Large intestine (tissue), 3 donors: ENCODE data around the gene SPHK1. TPM values are rescaled to one million over a fixed set of nuclear protein-coding genes. Genes with fewer than 3 reads are reported as not detected.
A peak's percentile ranks its signal among the peaks of the same experiment; 100 is the strongest.

Source experiments
- DNase-seq, 2 donors: peaks; one replicate each; pipeline versions ENCODE4 v3.0.0 to v3.0.0-alpha.2; 2013
- H3K27ac ChIP-seq: one replicate; pipeline ENCODE4 v1.5.1; 2013; ENCODE audit warnings: low read length
- H3K27me3 ChIP-seq: 2 replicates; pipeline ENCODE4 v1.6.1; 2013; ENCODE audit warnings: low read length; ENCODE audit not compliant: control insufficient read depth, insufficient read depth
- H3K36me3 ChIP-seq: 2 replicates; pipeline ENCODE4 v1.6.1; 2013; ENCODE audit warnings: low read length; ENCODE audit not compliant: control insufficient read depth, insufficient read depth
- H3K4me1 ChIP-seq: one replicate; pipeline ENCODE4 v1.6.1; 2013; ENCODE audit warnings: low read length; ENCODE audit not compliant: control insufficient read depth, insufficient read depth
- H3K4me3 ChIP-seq: one replicate; pipeline ENCODE4 v1.5.1; 2013; ENCODE audit warnings: low read length
- H3K9me3 ChIP-seq: one replicate; pipeline ENCODE4 v1.6.1; 2013; ENCODE audit warnings: mild to moderate bottlenecking, low read depth, low read length, moderate library complexity; ENCODE audit not compliant: control insufficient read depth
- WGBS: methylation state at CpG from one replicate; pipeline ENCODE4 v1.1.5; 2013; ENCODE audit warnings: low lambda C conversion rate; ENCODE audit not compliant: insufficient coverage; 5-methylcytosine and 5-hydroxymethylcytosine counted together
- polyA plus RNA-seq: library from polyadenylated mRNA; unstranded; fragments of 120-200 nt; gene quantifications from one replicate; pipeline ENCODE4 v1.2.1, GENCODE V29; 2013

The SPHK1 gene
- polyA plus RNA-seq, 1 donor = 3.1 TPM

DNA sequence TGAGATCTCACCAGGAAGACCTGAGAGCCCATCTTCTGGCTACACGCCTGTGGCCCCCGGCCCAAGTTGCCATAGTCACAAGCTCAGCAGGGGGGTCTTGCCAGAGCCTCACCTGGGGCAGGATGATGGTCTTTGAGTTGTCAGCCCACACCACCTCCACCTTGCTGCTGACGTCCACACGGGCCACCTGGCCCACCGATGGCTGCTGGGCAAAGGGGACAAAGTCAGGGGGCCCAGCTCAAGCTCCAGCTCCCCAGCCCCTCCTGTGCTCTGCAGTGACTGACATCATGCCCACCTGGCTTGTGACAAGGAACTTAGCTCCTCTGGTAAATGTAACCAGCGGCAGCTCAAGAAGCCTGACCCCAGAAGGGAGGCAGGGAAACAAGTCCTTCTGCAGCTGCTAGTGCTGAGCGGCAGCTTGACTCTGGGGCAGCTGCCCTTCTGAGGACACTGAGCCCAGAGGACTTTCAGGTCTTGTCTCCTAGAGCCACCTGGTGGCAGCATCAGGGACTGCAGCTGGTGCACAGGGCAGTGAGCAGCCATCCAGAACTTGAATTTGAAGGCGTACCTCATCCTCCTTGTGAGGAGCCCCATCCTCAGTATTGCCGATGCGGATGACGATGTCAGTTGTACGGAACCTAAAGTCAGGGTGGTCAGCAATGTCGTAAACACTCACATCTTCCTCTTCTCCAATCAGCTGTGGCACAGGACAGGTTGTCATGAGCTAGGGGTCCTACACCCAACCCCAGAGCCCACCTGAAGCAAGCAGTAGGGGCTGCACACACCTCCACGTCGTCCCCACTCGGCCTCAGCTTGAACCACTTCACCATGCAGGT is 13.5 kb downstream of the SPHK1 start:
- H3K4me1 ChIP-seq = no peaks in the 10 kb centered on the region
- H3K4me3 ChIP-seq = no peak overlapping the region
- H3K27ac ChIP-seq = no peak overlapping the region
- H3K9me3 ChIP-seq = no peaks in the 10 kb centered on the region
- no CpG with 5 or more reads among the region's 16 CpGs for WGBS
- peak; percentile 58 to 76 for DNase-seq
- peaks cover 84% of the 10 kb centered on the region for H3K36me3 ChIP-seq
- H3K27me3 ChIP-seq = no peaks in the 10 kb centered on the region

DNA sequence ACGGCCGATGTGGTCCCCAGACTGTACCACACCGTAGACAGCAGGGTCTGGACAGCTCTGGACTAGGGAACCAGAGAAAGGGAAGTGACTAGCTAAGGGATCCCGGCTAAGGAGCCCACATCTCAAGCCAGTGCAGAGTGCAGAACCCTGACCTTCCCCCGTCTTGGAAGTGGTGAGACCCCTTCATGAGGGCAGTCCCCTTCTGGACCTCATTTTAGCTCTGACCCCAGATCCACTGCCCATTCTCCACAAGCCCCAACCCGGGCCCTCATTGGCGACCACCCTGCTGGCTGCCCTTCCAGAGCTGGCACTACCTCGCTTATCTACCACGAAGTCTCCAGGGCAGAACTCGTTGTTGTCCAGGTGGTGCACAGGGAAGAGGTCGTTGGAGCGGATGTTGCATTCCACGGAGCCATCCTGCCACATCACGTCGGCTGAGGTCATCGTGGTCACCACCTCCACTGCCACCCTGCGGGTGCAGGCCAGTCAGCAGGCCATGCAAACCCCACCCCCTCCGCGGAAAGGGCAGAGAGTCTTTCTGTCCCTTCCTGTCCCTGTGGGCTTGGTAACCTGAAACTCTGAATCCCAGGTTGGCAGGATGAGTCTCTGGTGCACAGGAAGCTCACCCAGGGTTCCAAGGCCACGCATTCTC is 14.2 kb downstream of the SPHK1 start:
- Histone ChIP-seq H3K27ac (no peak overlapping the region), H3K27me3 (no peaks in the 10 kb centered on the region), H3K4me3 (no peak overlapping the region), H3K4me1 (no peaks in the 10 kb centered on the region), H3K36me3 (peaks cover 87% of the 10 kb centered on the region), H3K9me3 (no peaks in the 10 kb centered on the region)
- WGBS = no CpG with 5 or more reads among the region's 20 CpGs
- DNase-seq = no peak

DNA sequence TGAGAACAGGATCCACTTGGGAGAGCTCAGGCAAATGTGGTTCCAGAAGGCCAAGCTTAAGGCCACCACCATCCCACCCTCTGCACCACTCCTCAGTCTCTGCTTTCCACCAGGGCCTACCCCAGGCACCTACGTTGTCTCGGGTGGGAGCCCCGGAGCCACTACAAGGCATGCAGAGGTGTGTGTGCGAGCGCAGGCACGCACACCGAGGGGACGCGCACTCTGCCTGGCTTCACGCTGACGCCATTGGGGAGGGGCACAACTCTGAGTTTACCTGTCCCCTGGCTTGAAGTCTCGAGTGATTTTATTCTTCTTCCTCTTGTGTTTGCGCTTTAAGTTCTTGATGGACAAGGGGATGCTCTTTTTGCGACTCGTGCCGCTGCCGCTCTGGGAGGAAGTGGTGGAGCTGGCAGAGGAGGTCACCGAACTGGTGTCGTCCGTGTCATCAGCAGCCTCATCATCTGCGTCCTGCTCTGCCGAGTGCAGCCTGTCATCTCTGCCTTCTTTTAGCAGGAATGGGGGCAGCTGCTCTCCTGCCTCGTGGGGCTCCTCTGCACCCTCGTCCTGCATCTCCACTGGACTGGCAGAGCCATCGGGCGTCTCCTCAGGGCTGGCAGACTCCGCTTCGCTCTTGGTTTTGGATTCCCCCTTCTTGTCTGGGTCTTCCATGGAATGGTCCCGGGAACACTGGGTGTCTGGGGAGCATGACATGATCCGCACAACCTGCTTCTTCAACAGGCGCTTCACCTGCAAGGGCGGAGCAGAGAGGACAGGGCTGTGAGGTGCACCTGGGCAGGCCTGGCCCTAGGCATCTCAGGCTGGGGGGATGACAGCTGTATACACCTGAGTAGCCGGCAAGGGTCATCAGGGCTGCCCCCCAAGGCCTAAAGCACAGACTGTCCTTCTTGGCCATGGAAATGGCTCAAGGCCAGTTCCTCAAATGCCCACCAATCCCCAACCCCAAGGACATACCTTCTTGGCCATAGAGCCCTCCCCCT is 15.1 kb downstream of the SPHK1 start:
- H3K27me3 ChIP-seq = no peaks in the 10 kb centered on the region
- H3K4me3 ChIP-seq = no peak overlapping the region
- no peak overlapping the region for H3K27ac ChIP-seq
- no peak for DNase-seq
- H3K4me1 ChIP-seq = no peaks in the 10 kb centered on the region
- H3K36me3 ChIP-seq = peaks cover 84% of the 10 kb centered on the region
- no CpG with 5 or more reads among the region's 33 CpGs for WGBS
- H3K9me3 ChIP-seq = no peaks in the 10 kb centered on the region

DNA sequence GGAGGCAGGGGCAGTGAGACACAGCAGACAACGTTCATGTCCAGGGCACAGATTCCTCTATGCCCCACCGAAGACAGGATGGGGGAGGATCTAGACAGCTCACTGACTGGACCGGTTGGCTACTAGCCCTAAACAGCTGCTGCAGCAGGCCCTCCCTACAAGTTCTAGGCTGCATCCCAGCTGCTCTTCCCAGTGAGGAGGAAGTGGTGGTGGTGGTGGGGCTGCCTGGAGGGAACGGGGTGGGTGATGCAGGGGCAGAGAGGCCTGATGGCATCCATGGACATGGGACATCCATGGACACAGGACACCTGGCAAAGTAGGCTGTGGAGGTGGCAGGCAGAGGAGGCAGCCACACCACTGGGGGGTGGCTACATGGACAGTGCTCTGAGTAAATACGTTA is 18.3 kb downstream of the SPHK1 start:
- Histone ChIP-seq H3K4me1 (no peaks in the 10 kb centered on the region), H3K27me3 (no peaks in the 10 kb centered on the region), H3K9me3 (no peaks in the 10 kb centered on the region), H3K36me3 (peaks cover 64% of the 10 kb centered on the region), H3K4me3 (no peak overlapping the region), H3K27ac (no peak overlapping the region)
- no peak for DNase-seq
- no CpG with 5 or more reads among the region's 5 CpGs for WGBS

DNA sequence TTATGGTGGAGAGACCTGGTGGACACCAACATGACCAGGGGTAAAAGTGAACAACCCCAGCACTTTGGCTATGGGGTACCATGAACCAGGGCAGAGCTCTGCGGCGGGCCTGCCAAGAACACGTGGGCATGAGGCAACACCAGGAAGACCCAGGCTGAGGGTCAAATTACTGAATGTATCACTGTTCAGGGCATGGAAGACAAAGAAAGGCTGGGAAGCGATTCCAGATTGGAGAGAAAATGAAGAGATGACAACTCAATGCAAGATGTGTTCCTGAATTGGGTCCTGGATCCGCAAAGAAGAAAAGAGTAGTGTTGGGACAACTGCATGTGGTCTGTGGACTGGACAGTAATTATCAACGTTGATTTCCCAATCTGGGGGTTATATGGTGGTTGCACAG is 19.8 kb downstream of the SPHK1 start:
- Histone ChIP-seq H3K4me1 (no peaks in the 10 kb centered on the region), H3K27me3 (no peaks in the 10 kb centered on the region), H3K27ac (no peak overlapping the region), H3K9me3 (no peaks in the 10 kb centered on the region), H3K36me3 (peaks cover 51% of the 10 kb centered on the region), H3K4me3 (no peak overlapping the region)
- no peak for DNase-seq
- WGBS = no CpG with 5 or more reads among the region's 6 CpGs

DNA sequence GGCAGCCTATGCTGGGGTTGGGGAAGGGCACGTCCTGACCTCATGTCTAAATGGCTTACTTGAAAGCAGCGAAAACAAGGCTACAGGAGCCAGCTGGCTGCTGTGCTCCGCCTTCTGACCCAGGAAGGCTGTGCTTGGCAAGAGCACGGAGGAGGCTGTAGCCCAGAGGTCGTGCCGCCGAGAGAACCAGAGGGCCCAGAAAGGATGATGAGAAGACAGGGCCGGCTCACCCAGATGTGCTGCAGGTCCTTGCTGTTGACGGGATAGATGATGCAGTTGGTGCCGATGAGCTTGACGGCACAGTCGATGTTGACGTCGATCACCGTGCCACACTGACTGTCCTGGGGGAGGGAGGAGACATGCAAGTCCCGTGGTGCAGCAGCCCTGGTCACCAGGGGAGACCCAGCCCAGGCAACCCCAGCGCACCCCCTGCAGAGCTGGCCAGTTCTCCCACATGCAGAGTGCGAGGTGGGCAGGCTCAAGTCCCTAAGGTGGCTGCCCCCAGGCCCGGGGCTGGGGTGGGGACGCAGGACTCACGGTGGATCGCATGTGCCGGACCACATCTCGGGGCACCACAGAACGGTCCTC is 20.7 kb downstream of the SPHK1 start:
- Histone ChIP-seq H3K9me3 (no peaks in the 10 kb centered on the region), H3K27me3 (no peaks in the 10 kb centered on the region), H3K4me3 (no peak overlapping the region), H3K27ac (no peak overlapping the region), H3K4me1 (no peaks in the 10 kb centered on the region), H3K36me3 (peaks cover 46% of the 10 kb centered on the region)
- DNase-seq = no peak
- WGBS = no CpG with 5 or more reads among the region's 25 CpGs

DNA sequence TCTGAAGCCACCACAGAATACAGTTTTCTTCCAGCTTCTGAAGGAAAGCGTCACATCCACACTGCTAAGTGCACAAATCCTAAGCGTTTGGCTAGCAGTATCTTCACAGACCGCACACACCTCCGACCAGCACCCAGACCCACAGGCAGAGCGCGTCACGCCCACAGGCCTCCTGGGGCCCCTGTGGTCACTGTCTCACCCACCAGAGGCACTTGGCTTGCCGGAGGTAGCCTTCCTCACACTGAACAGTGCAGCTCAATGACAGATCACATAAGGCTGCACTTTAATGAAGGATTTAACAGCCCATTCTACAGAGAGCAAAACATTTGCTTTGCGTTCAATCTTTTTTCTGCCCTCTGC is 21.2 kb downstream of the SPHK1 start:
- H3K9me3 ChIP-seq = no peaks in the 10 kb centered on the region
- DNase-seq = no peak
- peaks cover 46% of the 10 kb centered on the region for H3K36me3 ChIP-seq
- no peaks in the 10 kb centered on the region for H3K27me3 ChIP-seq
- no peaks in the 10 kb centered on the region for H3K4me1 ChIP-seq
- no peak overlapping the region for H3K4me3 ChIP-seq
- H3K27ac ChIP-seq = no peak overlapping the region
- WGBS = no CpG with 5 or more reads among the region's 9 CpGs

DNA sequence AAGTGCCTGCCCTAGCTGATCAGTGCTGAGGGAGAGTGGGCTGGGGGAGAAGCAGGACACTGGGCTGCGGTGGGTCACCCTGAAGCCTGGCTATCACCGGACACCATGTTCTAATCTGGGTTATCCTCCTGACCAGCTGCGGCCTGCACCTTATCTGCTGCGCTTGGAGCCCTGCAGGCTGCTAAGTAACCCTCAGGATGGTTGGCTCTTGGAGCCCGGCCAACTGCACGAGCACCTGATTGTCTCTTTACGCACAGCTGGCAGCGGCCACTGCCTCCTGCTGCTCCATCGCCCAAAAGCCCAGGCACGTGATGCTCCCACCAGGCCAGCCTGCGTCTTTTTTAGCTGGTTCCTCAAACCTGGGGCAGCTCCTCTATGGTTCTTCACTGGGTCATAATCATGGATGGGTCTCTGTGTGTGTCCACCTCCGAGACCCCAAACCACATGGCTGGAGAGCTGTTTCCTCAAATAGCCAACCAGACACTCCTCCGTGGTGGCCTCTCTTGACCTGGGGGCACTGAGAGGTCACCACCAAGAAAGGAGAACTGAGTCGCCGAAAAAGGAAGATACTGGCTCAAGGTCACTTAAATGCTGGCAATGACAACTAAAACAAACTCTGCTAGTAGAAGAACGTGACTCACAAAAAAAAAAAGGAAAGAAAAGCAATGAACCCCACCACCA is 21.7 kb downstream of the SPHK1 start:
- Histone ChIP-seq H3K27ac (no peak overlapping the region), H3K4me1 (no peaks in the 10 kb centered on the region), H3K9me3 (no peaks in the 10 kb centered on the region), H3K27me3 (no peaks in the 10 kb centered on the region), H3K36me3 (peaks cover 41% of the 10 kb centered on the region), H3K4me3 (no peak overlapping the region)
- 55% methylated on average over 2 of the region's 16 CpGs for WGBS
- DNase-seq = no peak

DNA sequence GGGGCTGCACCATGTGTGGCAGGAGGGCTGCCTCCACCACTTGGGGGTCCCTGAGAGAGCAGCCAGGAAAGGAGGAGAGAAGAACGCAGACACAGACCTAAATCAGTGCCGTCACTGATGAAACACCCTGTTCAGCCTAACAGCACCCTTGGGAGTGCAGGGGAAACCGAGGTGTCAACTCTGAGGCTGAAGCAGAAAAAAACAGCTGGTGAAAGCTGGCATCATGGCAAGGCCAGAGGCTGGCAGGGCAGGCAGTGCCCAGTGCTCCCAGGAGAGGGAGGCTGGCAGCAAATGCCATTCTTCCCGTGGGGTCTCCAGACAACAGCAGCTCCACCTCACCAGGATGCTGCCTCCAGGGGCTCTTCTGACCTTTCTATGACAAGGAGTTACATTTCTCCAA is 23.1 kb downstream of the SPHK1 start:
- H3K4me1 ChIP-seq = no peaks in the 10 kb centered on the region
- no peak for DNase-seq
- peaks cover 37% of the 10 kb centered on the region for H3K36me3 ChIP-seq
- no peak overlapping the region for H3K27ac ChIP-seq
- WGBS = no CpG with 5 or more reads among the region's 4 CpGs
- H3K4me3 ChIP-seq = no peak overlapping the region
- H3K9me3 ChIP-seq = no peaks in the 10 kb centered on the region
- no peaks in the 10 kb centered on the region for H3K27me3 ChIP-seq
